ENCODE results near the gene DYDC2. TPM values are rescaled to one million over a fixed set of nuclear protein-coding genes. Genes with fewer than 3 reads are reported as not detected.

The DYDC2 gene
- total RNA-seq, 1 experiment from 2014 or later = not detected

GRCh38 chr10:80319318-80319717 lies 37.3 kb upstream of the DYDC2 start:
- no TSS peak for BruUV-seq (replicated peaks)
- ChIA-PET POLR2A (no interaction called here), CTCF (no interaction called here)
- DNase-seq (ENCODE audit: low read depth, low spot score) (no peak), ATAC-seq (no peak)
- Histone ChIP-seq H3K27me3 (ENCODE audit: control insufficient read depth, insufficient read depth, low read length) (peaks cover 5% of the 10 kb centered on the region), H3K27ac (ENCODE audit: low read length) (no peak overlapping the region), H3K4me3 (ENCODE audit: low read depth in 2 of 2, low read length in 2 of 2) (no peak overlapping the region), H3K36me3 (ENCODE audit: control insufficient read depth, insufficient read depth, low read length) (no peaks in the 10 kb centered on the region), H3K4me1 (ENCODE audit: control insufficient read depth, insufficient read depth, low read length) (no peaks in the 10 kb centered on the region), H3K9me3 (ENCODE audit: control insufficient read depth, insufficient read depth, low read depth, low read length) (no peaks in the 10 kb centered on the region)
- intact Hi-C loops (cut with micrococcal nuclease; ENCODE audit: unreplicated experiment) = no loop called here
- in situ Hi-C loops (cut with HindIII; ENCODE audit: low pct_unique_long_range_greater_than_20kb, low sequenced_read_pairs) = no loop called here
- TF ChIP-seq POLR2AphosphoS5 (IDR thresholded peaks at IDR 0.05; ENCODE audit: low read depth, low read length) (no peak), TCF7L2 (IDR thresholded peaks at IDR 0.05; ENCODE audit: low read depth, low read length) (no peak), SIN3A (IDR thresholded peaks at IDR 0.05; ENCODE audit: borderline replicate concordance, insufficient read depth, low read depth, low read length) (no peak), REST (IDR thresholded peaks at IDR 0.05; ENCODE audit: insufficient read depth in 1 of 2, low read depth in 2 of 2, low read length in 1 of 2) (no peak), CTCF (IDR thresholded peaks at IDR 0.05) (no peak)

GRCh38 chr10:80319725-80320290 lies 36.8 kb upstream of the DYDC2 start:
- ATAC-seq (no peak), DNase-seq (ENCODE audit: low read depth, low spot score) (no peak)
- in situ Hi-C loops (cut with HindIII; ENCODE audit: low pct_unique_long_range_greater_than_20kb, low sequenced_read_pairs) = no loop called here
- no peaks in the 10 kb centered on the region for H3K36me3 ChIP-seq (ENCODE audit: control insufficient read depth, insufficient read depth, low read length)
- CTCF ChIA-PET = no interaction called here
- H3K27ac ChIP-seq (ENCODE audit: low read length) = no peak overlapping the region
- no peak for TF ChIP-seq POLR2AphosphoS5 (IDR thresholded peaks at IDR 0.05; ENCODE audit: low read depth, low read length)
- TF ChIP-seq CTCF (IDR thresholded peaks at IDR 0.05) = no peak
- intact Hi-C loops (cut with micrococcal nuclease; ENCODE audit: unreplicated experiment) = no loop called here
- H3K27me3 ChIP-seq (ENCODE audit: control insufficient read depth, insufficient read depth, low read length) = peaks cover 8% of the 10 kb centered on the region
- no TSS peak for BruUV-seq (replicated peaks)
- H3K4me1 ChIP-seq (ENCODE audit: control insufficient read depth, insufficient read depth, low read length) = no peaks in the 10 kb centered on the region
- POLR2A ChIA-PET = no interaction called here
- H3K9me3 ChIP-seq (ENCODE audit: control insufficient read depth, insufficient read depth, low read depth, low read length) = no peaks in the 10 kb centered on the region
- no peak overlapping the region for H3K4me3 ChIP-seq (ENCODE audit: low read depth in 2 of 2, low read length in 2 of 2)
